ENCODE measurements around the gene SYT15. TPM values are rescaled to one million over a fixed set of nuclear protein-coding genes. Genes with fewer than 3 reads are reported as not detected.

SYT15 gene
- total and polyA plus RNA-seq, 4 donors, result 3.8 to 53.5 (median 21.6) TPM

DNA sequence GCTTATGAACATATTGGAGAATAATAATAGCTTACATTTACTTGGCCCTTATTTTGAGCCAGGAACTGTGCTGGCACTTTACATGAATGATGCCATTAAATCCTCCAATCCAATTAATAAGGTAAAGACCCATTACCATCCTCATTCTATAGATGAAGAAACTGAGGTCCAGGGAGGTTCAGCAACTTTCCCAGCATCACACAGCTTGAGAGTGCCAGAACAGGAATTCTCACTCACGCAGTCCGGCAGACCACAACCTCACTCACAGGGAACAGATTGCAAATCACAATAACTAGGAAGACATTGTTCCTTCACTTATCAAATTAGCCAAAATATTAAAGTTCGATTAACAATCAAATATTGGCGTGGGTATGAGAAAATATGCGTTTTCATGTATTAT, 40.8 kb upstream of the SYT15 start:
- H3K4me3 ChIP-seq, result no peak overlapping the region
- DNase-seq (no peak), ATAC-seq (ENCODE audit: insufficient read depth, low FRiP score) (no peak)
- no peak overlapping the region for H3K9ac ChIP-seq (ENCODE audit: insufficient read depth in 1 of 2, low read length in 2 of 2)
- TF ChIP-seq, protein P1, sequence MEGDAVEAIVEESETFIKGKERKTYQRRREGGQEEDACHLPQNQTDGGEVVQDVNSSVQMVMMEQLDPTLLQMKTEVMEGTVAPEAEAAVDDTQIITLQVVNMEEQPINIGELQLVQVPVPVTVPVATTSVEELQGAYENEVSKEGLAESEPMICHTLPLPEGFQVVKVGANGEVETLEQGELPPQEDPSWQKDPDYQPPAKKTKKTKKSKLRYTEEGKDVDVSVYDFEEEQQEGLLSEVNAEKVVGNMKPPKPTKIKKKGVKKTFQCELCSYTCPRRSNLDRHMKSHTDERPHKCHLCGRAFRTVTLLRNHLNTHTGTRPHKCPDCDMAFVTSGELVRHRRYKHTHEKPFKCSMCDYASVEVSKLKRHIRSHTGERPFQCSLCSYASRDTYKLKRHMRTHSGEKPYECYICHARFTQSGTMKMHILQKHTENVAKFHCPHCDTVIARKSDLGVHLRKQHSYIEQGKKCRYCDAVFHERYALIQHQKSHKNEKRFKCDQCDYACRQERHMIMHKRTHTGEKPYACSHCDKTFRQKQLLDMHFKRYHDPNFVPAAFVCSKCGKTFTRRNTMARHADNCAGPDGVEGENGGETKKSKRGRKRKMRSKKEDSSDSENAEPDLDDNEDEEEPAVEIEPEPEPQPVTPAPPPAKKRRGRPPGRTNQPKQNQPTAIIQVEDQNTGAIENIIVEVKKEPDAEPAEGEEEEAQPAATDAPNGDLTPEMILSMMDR (IDR thresholded peaks at IDR 0.05; ENCODE audit: control extremely low read depth, extremely low read depth), result no peak
- H3K36me3 ChIP-seq (ENCODE audit: control insufficient read depth in 4 of 4, insufficient read depth in 4 of 4, low read length in 4 of 4), result no peaks in the 10 kb centered on the region
- peaks cover 0 to 14% (median 5%) of the 10 kb centered on the region in 5 donors for H3K4me1 ChIP-seq (ENCODE audit: control insufficient read depth in 5 of 5, insufficient read depth in 5 of 5, low read length in 5 of 5)
- no peaks in the 10 kb centered on the region for H3K27me3 ChIP-seq (ENCODE audit: control insufficient read depth in 3 of 3, insufficient read depth in 3 of 3, low read length in 2 of 3)
- 88 to 96% methylated on average over 5 of the region's 5 CpGs for WGBS, 2 donors
- no peak overlapping the region for H3K27ac ChIP-seq (ENCODE audit: low read depth in 1 of 2, low read length in 1 of 2)
- H3K9me3 ChIP-seq (ENCODE audit: control insufficient read depth in 4 of 4, insufficient read depth in 3 of 4, low read length in 3 of 4), result no peaks in the 10 kb centered on the region

DNA sequence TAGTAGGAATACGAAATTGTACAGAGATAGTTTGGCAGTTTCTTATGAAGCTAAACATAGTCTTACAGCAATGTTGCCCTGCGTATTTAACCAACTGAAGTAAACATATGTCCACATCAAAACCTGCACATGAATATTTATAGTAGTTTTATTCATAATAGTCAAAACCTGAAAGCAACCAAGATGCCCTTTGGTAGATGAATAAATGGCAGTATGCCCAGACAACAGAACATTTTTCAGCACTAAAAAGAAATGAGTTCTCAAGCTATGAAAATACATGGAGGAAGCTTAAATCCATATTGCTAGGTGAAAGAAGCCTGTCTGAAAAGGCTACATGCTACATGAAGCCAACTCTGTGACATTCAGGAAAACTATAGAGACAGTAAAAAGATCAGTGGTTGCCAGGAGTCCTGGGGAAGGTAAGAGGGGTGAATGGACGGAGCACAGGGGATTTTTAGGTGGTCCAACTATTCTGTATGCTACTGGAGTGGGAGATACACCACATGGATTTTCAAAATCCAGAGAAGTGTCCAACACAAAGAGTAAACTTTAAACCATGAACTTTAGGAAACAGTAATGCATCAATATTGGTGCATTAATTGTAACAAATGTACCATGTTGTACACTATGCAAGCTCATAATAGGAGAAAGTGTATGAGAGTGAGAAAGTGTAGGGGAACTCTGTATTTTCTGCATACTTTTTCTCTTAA, 40.1 kb upstream of the SYT15 start:
- no peak overlapping the region for H3K27ac ChIP-seq (ENCODE audit: low read depth in 1 of 2, low read length in 1 of 2)
- no peaks in the 10 kb centered on the region for H3K9me3 ChIP-seq (ENCODE audit: control insufficient read depth in 4 of 4, insufficient read depth in 3 of 4, low read length in 3 of 4)
- no peak overlapping the region for H3K9ac ChIP-seq (ENCODE audit: insufficient read depth in 1 of 2, low read length in 2 of 2)
- peaks cover 0 to 14% (median 5%) of the 10 kb centered on the region in 5 donors for H3K4me1 ChIP-seq (ENCODE audit: control insufficient read depth in 5 of 5, insufficient read depth in 5 of 5, low read length in 5 of 5)
- ATAC-seq (ENCODE audit: insufficient read depth, low FRiP score) (no peak), DNase-seq (peak in 1 of 3 donors; percentile 26)
- H3K27me3 ChIP-seq (ENCODE audit: control insufficient read depth in 3 of 3, insufficient read depth in 3 of 3, low read length in 2 of 3), result no peaks in the 10 kb centered on the region
- TF ChIP-seq, protein P1 (IDR thresholded peaks at IDR 0.05; ENCODE audit: control extremely low read depth, extremely low read depth), result no peak
- H3K4me3 ChIP-seq, result no peak overlapping the region
- 89 to 92% methylated on average over 3 of the region's 3 CpGs for WGBS, 2 donors
- H3K36me3 ChIP-seq (ENCODE audit: control insufficient read depth in 4 of 4, insufficient read depth in 4 of 4, low read length in 4 of 4), result no peaks in the 10 kb centered on the region

DNA sequence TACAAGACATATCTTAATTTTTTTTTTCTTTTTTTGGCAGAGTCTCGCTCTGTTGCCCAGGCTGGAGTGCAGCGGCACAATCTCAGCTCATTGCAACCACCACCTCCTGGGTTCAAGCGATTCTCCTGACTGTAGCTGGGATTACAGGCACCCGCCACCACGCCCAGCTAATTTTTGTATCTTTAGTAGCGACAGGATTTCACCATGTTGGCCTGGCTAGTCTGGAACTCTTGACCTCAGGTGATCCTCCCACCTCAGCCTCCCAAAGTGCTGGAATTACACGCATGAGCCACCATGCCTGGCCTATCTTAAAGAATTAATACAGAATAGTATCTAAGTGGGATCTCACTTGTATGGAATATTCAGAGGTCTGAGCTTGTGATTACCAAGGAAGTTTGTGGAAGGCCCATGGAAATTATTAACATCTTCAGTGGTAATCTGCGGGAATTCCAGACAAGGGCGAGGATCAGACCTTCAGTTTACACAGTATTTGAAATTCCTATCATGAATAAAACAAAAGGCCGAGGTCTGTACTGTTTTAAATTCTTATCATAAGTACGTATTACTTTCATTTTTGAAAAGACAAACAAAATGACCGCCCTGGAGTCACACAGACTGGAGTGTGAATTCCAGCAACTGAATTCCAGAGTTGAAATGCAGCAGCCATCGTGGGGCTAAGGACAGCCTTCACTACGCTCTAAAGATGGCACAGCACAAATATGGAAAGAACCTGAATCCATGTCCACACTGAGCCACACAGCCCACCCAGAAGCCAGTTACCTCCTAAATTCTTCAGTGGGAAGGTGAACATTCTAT, 39.1 kb upstream of the SYT15 start:
- TF ChIP-seq, protein P1 (IDR thresholded peaks at IDR 0.05; ENCODE audit: control extremely low read depth, extremely low read depth), result no peak
- H3K27ac ChIP-seq (ENCODE audit: low read depth in 1 of 2, low read length in 1 of 2), result peak overlapping the region in 1 of 2 donors; percentile 27
- 59 to 73% methylated on average over 14 of the region's 14 CpGs for WGBS, 2 donors
- H3K36me3 ChIP-seq (ENCODE audit: control insufficient read depth in 4 of 4, insufficient read depth in 4 of 4, low read length in 4 of 4), result no peaks in the 10 kb centered on the region
- peak; percentile 75 to 85 (median 82) for DNase-seq
- no peaks in the 10 kb centered on the region for H3K27me3 ChIP-seq (ENCODE audit: control insufficient read depth in 3 of 3, insufficient read depth in 3 of 3, low read length in 2 of 3)
- no peaks in the 10 kb centered on the region for H3K9me3 ChIP-seq (ENCODE audit: control insufficient read depth in 4 of 4, insufficient read depth in 3 of 4, low read length in 3 of 4)
- no peak for ATAC-seq (ENCODE audit: insufficient read depth, low FRiP score)
- H3K9ac ChIP-seq (ENCODE audit: insufficient read depth in 1 of 2, low read length in 2 of 2), result peak overlapping the region in 1 of 2 donors; percentile 38
- H3K4me1 ChIP-seq (ENCODE audit: control insufficient read depth in 5 of 5, insufficient read depth in 5 of 5, low read length in 5 of 5), result peaks cover 0 to 14% (median 6%) of the 10 kb centered on the region in 5 donors
- no peak overlapping the region for H3K4me3 ChIP-seq

Data from lung (tissue), 12 donors.